DOHH2 (cell line): Measurements from ENCODE around the gene RAPGEF3.
A peak's percentile ranks its signal among the peaks of the same experiment; 100 is the strongest.

Experiments
- H3F3A ChIP-seq: fragments of 200-600 bp; sonication (generic), shearing (Covaris generic); 2 replicates; pipeline ENCODE4 v1.6.0; 2016; ENCODE audit warnings: antibody characterized with exemption, mild to moderate bottlenecking; ENCODE audit not compliant: control insufficient read depth, insufficient read depth
- H3K27ac ChIP-seq: fragments of 200-600 bp; sonication (generic); 2 replicates; pipeline ENCODE4 v1.5.1; 2014; ENCODE audit warnings: low read depth, mild to moderate bottlenecking, low read length, moderate library complexity
- H3K27me3 ChIP-seq: fragments of 200-600 bp; sonication (generic); 2 replicates; pipeline ENCODE4 v1.6.1; 2014; ENCODE audit warnings: mild to moderate bottlenecking, low read length, mixed read lengths; ENCODE audit not compliant: control insufficient read depth
- H3K36me3 ChIP-seq: fragments of 200-600 bp; sonication (generic); 2 replicates; pipeline ENCODE4 v1.6.1; 2014; ENCODE audit warnings: mild to moderate bottlenecking, low read length, moderate library complexity, mixed read lengths; ENCODE audit not compliant: control insufficient read depth
- H3K4me1 ChIP-seq: fragments of 200-600 bp; sonication (generic); 2 replicates; pipeline ENCODE4 v1.6.1; 2014; ENCODE audit warnings: mild to moderate bottlenecking, low read length, mixed read lengths; ENCODE audit not compliant: control insufficient read depth
- H3K4me2 ChIP-seq: fragments of 200-600 bp; sonication (generic); 2 replicates; pipeline ENCODE4 v1.6.0; 2014; ENCODE audit warnings: mild to moderate bottlenecking, low read length, moderate library complexity
- H3K4me3 ChIP-seq: fragments of 200-600 bp; sonication (generic); 2 replicates; pipeline ENCODE4 v1.5.1; 2014; ENCODE audit warnings: mild to moderate bottlenecking, low read length, mixed read lengths
- H3K79me2 ChIP-seq: fragments of 200-600 bp; sonication (generic); 2 replicates; pipeline ENCODE4 v1.6.1; 2014; ENCODE audit warnings: mild to moderate bottlenecking, low read length, mixed read lengths; ENCODE audit not compliant: control insufficient read depth
- H3K9me2 ChIP-seq: fragments of 200-600 bp; sonication (generic); replicated peaks from 2 replicates; pipeline ENCODE4 v1.6.1; 2014; ENCODE audit warnings: mild to moderate bottlenecking, low read length, mixed read lengths; ENCODE audit not compliant: control insufficient read depth
- H3K9me3 ChIP-seq: fragments of 200-600 bp; sonication (generic); 2 replicates; pipeline ENCODE4 v1.6.1; 2014; ENCODE audit warnings: antibody characterized with exemption, low read length, mixed read lengths; ENCODE audit not compliant: control insufficient read depth, insufficient read depth
- H4K20me1 ChIP-seq: fragments of 200-600 bp; sonication (generic); 2 replicates; pipeline ENCODE4 v1.6.0; 2014; ENCODE audit warnings: low read depth, mild to moderate bottlenecking, antibody characterized with exemption, low read length, moderate library complexity; ENCODE audit not compliant: control insufficient read depth, insufficient read depth
- EZH2phosphoT487 ChIP-seq: fragments of 200-600 bp; sonication (generic); IDR thresholded peaks from 2 replicates; pipeline ENCODE4 v1.6.1; 2017; ENCODE audit warnings: borderline replicate concordance, mild to moderate bottlenecking, antibody characterized with exemption, low read length, moderate library complexity, mixed read lengths
- TF ChIP-seq, protein P1 (sequence below): fragments of 200-600 bp; sonication (generic); IDR thresholded peaks from one replicate; pipeline ENCODE4 v1.5.1; 2014; ENCODE audit warnings: antibody characterized with exemption, mild to moderate bottlenecking, low read depth, low read length; ENCODE audit not compliant: poor library complexity, severe bottlenecking

RAPGEF3 gene

DNA sequence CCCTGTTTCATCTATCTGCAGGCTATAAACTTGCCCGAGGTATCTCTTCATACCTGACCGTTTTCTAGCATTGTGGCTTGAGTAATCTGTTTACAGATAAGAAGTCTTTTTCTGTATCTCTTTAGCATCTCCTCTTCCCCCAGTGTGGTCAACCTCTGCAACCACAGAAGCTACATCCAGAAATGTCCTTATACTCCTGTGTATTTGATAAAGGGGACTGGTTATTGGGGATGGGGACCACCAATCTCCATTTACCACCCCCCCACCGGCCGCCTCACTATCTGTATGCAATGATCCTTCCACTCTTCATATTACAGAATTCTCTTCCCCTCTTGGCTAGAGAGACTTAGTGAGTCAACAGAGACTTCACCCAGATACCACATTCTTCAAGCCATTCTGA, 49.4 kb downstream of the RAPGEF3 start:
- Histone ChIP-seq H3F3A (peaks cover 25% of the 10 kb centered on the region), H3K4me1 (peaks cover 46% of the 10 kb centered on the region), H3K4me2 (peak overlapping the region; percentile 85), H3K79me2 (peaks cover 59% of the 10 kb centered on the region), H3K9me3 (no peaks in the 10 kb centered on the region), H3K4me3 (peak overlapping the region; percentile 78), H3K27me3 (no peaks in the 10 kb centered on the region), H3K36me3 (peaks cover 4% of the 10 kb centered on the region; the same call in 1 of the 2 replicates), H4K20me1 (no peaks in the 10 kb centered on the region), H3K27ac (peak overlapping the region; percentile 85), H3K9me2 (no peaks in the 10 kb centered on the region)
- TF ChIP-seq, protein P1, sequence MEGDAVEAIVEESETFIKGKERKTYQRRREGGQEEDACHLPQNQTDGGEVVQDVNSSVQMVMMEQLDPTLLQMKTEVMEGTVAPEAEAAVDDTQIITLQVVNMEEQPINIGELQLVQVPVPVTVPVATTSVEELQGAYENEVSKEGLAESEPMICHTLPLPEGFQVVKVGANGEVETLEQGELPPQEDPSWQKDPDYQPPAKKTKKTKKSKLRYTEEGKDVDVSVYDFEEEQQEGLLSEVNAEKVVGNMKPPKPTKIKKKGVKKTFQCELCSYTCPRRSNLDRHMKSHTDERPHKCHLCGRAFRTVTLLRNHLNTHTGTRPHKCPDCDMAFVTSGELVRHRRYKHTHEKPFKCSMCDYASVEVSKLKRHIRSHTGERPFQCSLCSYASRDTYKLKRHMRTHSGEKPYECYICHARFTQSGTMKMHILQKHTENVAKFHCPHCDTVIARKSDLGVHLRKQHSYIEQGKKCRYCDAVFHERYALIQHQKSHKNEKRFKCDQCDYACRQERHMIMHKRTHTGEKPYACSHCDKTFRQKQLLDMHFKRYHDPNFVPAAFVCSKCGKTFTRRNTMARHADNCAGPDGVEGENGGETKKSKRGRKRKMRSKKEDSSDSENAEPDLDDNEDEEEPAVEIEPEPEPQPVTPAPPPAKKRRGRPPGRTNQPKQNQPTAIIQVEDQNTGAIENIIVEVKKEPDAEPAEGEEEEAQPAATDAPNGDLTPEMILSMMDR: no peak
- TF ChIP-seq EZH2phosphoT487: no peak

DNA sequence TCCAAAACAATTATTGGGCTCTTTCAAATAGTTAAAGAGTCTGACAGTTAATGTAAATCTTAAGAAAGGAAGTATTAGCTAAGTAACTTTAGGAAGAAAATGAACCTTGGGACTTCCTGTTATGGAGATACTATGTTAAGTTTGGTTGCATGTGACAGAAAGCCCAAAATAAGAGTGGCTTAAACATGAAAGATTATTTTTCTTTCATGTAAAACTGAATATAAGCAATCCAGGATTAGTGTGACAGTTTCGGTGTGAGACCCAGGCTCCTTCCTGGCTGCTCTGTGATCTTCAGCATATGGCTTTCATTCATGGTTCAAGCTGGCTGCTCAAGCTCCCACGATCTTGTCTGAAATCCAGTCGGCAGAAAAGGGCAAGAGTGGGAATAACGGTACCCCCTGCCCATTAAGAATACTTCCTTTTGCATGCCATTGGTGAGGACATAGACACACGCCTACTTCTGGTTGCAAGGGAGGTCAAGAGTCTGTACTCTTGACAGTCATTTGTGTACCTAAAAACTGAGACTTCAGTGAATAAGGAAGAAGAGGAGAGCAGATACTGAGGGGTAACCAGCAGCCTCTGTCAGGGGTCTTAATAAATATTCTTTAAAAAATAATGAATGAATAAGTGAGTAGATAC, 50.7 kb downstream of the RAPGEF3 start:
- H3K27ac ChIP-seq: peak overlapping the region; percentile 85
- H3K36me3 ChIP-seq: peaks cover 14% of the 10 kb centered on the region
- H3K4me3 ChIP-seq: peak overlapping the region; percentile 78
- H3K9me3 ChIP-seq: no peaks in the 10 kb centered on the region
- H3K27me3 ChIP-seq: no peaks in the 10 kb centered on the region
- H4K20me1 ChIP-seq: 0 out of 2 replicates have a peak, but pooled peaks cover 3% of the 10 kb centered on the region
- H3K4me2 ChIP-seq: peak overlapping the region; percentile 85
- H3K4me1 ChIP-seq: peaks cover 59% of the 10 kb centered on the region
- TF ChIP-seq, protein P1: no peak
- TF ChIP-seq EZH2phosphoT487: no peak
- no peaks in the 10 kb centered on the region for H3K9me2 ChIP-seq
- H3K79me2 ChIP-seq: peaks cover 71% of the 10 kb centered on the region
- peaks cover 25% of the 10 kb centered on the region for H3F3A ChIP-seq

DNA sequence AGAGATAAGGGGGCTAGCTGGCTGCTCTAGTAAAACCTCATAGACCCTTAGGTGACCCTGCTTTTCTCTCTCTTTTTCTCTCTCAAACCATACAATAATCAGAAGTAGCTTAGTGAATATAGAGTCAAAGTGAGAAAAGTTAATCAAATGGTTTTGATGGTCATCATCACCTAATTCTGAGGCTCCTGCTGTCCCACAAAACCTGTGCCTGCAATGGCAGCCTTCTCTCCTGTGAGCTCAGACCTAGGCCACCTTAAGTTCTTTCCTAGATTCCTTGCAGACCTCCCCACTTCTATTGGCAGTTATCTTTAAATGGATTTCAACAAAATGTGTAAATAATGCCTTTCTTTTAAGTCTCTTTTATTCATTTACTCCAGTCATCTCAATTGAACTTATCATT, 51.3 kb downstream of the RAPGEF3 start:
- Histone ChIP-seq H3K9me3 (no peaks in the 10 kb centered on the region), H3K27me3 (no peaks in the 10 kb centered on the region), H3K9me2 (no peaks in the 10 kb centered on the region), H4K20me1 (0 out of 2 replicates have a peak, but pooled peaks cover 3% of the 10 kb centered on the region), H3K4me2 (peak overlapping the region; percentile 85), H3K79me2 (peaks cover 78% of the 10 kb centered on the region), H3K4me3 (peak overlapping the region; percentile 78), H3F3A (peaks cover 25% of the 10 kb centered on the region), H3K27ac (peak overlapping the region; percentile 85), H3K36me3 (peaks cover 18% of the 10 kb centered on the region), H3K4me1 (peaks cover 60% of the 10 kb centered on the region)
- TF ChIP-seq, protein P1: no peak
- TF ChIP-seq EZH2phosphoT487: no peak
